ENCODE data around the gene RBKS. TPM values are rescaled to one million over a fixed set of nuclear protein-coding genes. Genes with fewer than 3 reads are reported as not detected.

RBKS gene
- total and polyA plus RNA-seq, 2 of the 13 experiments (the other 11 are each of a cell fraction or from before 2014, with no cell fraction given), result 7.7 to 8.3 TPM

- 65% methylated on average over 5 of the region's 5 CpGs for WGBS (ENCODE audit: low lambda C conversion rate)
- H3K9ac ChIP-seq (ENCODE audit: insufficient read depth, low read depth, low read length), result peak overlapping the region; percentile 87
- H2AFZ ChIP-seq (ENCODE audit: low read length), result no peak overlapping the region
- no TSS peak for BruUV-seq (replicated peaks)
- ChIA-PET CTCF (ENCODE audit: low intra/inter-chr PET ratio, low total read pairs) (no interaction called here), POLR2A (interaction anchor here (1.5 to 2.7 kb wide), 3 partner anchors 11 to 505 kb away, joined by 3 to 20 read pairs (median 5); no protein-coding TSS in a partner anchor)
- intact Hi-C loops (cut with micrococcal nuclease; ENCODE audit: unreplicated experiment) (loop anchor here (5.0 to 10.0 kb wide), 3 partner anchors 36 to 167 kb away; no protein-coding TSS in a partner anchor), in situ Hi-C loops (cut with HindIII; ENCODE audit: extremely low pct_ligation_motif_present, low pct_unique_long_range_greater_than_20kb) (no loop called here)
- TF ChIP-seq ZNF761 (CRISPR knock-in tag; conservative IDR thresholded peaks at IDR 0.05) (no peak), PRMT3 (CRISPR knock-in tag; IDR thresholded peaks at IDR 0.05; ENCODE audit: borderline replicate concordance, low read depth) (0 out of 2 replicates have a peak, but pooled peaks have one; percentile 13), RARA (CRISPR knock-in tag; IDR thresholded peaks at IDR 0.05) (peak; percentile 67)
- H4K20me1 ChIP-seq (ENCODE audit: insufficient read depth, low read length), result no peaks in the 10 kb centered on the region
- no peak for FAIRE-seq
- H3K36me3 ChIP-seq (replicated peaks in 1 of 2; ENCODE audit: control insufficient read depth in 1 of 2, insufficient read depth in 2 of 2, low read length in 2 of 2), result peaks cover 5 to 19% of the 10 kb centered on the region in 2 experiments
- no peak for ATAC-seq
- DNase-seq (ENCODE audit: low spot score), result peak; percentile 16
- peak overlapping the region; percentile 92 to 93 (median 93); a peak in 5 of 6 replicates for H3K4me3 ChIP-seq (replicated peaks in 1 of 3; ENCODE audit: insufficient read depth in 1 of 3, low read depth in 2 of 3, low read length in 3 of 3)
- H3K9me3 ChIP-seq (ENCODE audit: low read length), result no peaks in the 10 kb centered on the region
- H3K27ac ChIP-seq (ENCODE audit: extremely low read length, insufficient read depth, low read length), result peak overlapping the region; percentile 93
- no peaks in the 10 kb centered on the region; a peak in 1 of 5 replicates for H3K27me3 ChIP-seq (ENCODE audit: control insufficient read depth in 1 of 2, insufficient read depth in 2 of 2, low read length in 2 of 2)
- peaks cover 34% of the 10 kb centered on the region for H3K4me1 ChIP-seq (ENCODE audit: insufficient read depth, low read length)
- peak overlapping the region; percentile 85 for H3K4me2 ChIP-seq (ENCODE audit: low read depth, low read length)
- H3K79me2 ChIP-seq (ENCODE audit: insufficient read depth, low read length), result peaks cover 25% of the 10 kb centered on the region
These were observed 1.5 kb upstream of the RBKS start for GRCh38 chr2:27891673-27892105.

DNA sequence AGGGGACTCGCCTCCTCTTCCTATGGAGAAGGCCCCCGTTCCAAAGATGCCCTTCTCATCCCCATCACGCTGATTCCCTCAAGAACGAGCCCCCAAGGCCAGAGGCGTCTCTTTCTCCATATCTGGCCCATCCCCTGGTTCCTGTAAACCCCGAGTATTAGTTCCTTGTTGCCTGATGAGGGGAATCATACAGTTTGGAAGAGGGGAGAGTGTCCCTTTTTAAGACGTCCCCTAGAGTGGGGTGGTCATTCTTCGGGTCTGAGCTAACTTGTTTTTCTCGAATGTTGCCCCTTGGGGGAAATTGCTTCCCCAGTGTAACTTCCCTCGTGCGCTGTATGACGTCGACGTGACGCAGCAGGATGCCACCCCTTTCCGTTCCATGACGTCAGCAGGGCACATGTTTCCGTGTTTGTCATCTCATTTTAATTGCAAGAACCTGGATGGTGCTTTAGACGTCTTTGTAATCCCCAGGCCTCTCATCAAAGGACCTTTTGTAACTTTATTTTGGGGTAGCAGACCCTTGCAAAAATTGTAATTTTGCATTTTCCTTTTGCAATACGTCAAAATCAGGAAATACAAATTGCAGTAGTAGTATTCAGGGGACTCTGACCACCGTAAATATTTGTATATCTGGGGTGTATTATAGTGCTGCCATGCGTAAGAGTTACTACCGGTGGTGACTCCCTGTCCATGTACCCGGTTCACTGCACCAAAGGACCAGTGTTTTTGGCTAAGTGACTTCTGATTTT, 911 bp upstream of the RBKS start:
- in situ Hi-C loops (cut with HindIII; ENCODE audit: extremely low pct_ligation_motif_present, low pct_unique_long_range_greater_than_20kb) (no loop called here), intact Hi-C loops (cut with micrococcal nuclease; ENCODE audit: unreplicated experiment) (loop anchor here (1.0 to 10.0 kb wide), 4 partner anchors 36 to 501 kb away; partner anchors contain the start of gene FOSL2)
- BruUV-seq (replicated peaks), result TSS peak; percentile 83
- no peaks in the 10 kb centered on the region; a peak in 1 of 5 replicates for H3K27me3 ChIP-seq (ENCODE audit: control insufficient read depth in 1 of 2, insufficient read depth in 2 of 2, low read length in 2 of 2)
- H3K79me2 ChIP-seq (ENCODE audit: insufficient read depth, low read length), result peaks cover 25% of the 10 kb centered on the region
- peak overlapping the region; percentile 92 to 93 (median 93) for H3K4me3 ChIP-seq (replicated peaks in 1 of 3; ENCODE audit: insufficient read depth in 1 of 3, low read depth in 2 of 3, low read length in 3 of 3)
- peak; percentile 37 for DNase-seq (ENCODE audit: low spot score)
- ChIA-PET POLR2A (interaction anchor here (0.8 to 2.7 kb wide), 13 partner anchors 11 to 861 kb away, joined by 3 to 20 read pairs (median 4); partner anchors contain the start of gene PPP1CB), CTCF (ENCODE audit: low intra/inter-chr PET ratio, low total read pairs) (no interaction called here)
- WGBS (ENCODE audit: low lambda C conversion rate), result 7% methylated on average over 24 of the region's 24 CpGs
- no peaks in the 10 kb centered on the region for H4K20me1 ChIP-seq (ENCODE audit: insufficient read depth, low read length)
- H3K9ac ChIP-seq (ENCODE audit: insufficient read depth, low read depth, low read length), result peak overlapping the region; percentile 87
- no peak for ATAC-seq
- H3K36me3 ChIP-seq (replicated peaks in 1 of 2; ENCODE audit: control insufficient read depth in 1 of 2, insufficient read depth in 2 of 2, low read length in 2 of 2), result peaks cover 2 to 13% of the 10 kb centered on the region in 2 experiments
- peak overlapping the region; percentile 93 for H3K27ac ChIP-seq (ENCODE audit: extremely low read length, insufficient read depth, low read length)
- H3K9me3 ChIP-seq (ENCODE audit: low read length), result no peaks in the 10 kb centered on the region
- peak overlapping the region; percentile 81 for H2AFZ ChIP-seq (ENCODE audit: low read length)
- H3K4me2 ChIP-seq (ENCODE audit: low read depth, low read length), result peak overlapping the region; percentile 85
- peaks cover 34% of the 10 kb centered on the region for H3K4me1 ChIP-seq (ENCODE audit: insufficient read depth, low read length)
- no peak for FAIRE-seq
- no peak for TF ChIP-seq KDM5B (CRISPR knock-in tag; IDR thresholded peaks at IDR 0.05; ENCODE audit: borderline replicate concordance)
- no peak; the same call in none of the 2 replicates for TF ChIP-seq ZNF543 (CRISPR knock-in tag; IDR thresholded peaks at IDR 0.05)
- no peak; the same call in 1 of the 2 replicates for TF ChIP-seq FOXA3 (CRISPR knock-in tag; IDR thresholded peaks at IDR 0.05)
- TF ChIP-seq, protein P1, sequence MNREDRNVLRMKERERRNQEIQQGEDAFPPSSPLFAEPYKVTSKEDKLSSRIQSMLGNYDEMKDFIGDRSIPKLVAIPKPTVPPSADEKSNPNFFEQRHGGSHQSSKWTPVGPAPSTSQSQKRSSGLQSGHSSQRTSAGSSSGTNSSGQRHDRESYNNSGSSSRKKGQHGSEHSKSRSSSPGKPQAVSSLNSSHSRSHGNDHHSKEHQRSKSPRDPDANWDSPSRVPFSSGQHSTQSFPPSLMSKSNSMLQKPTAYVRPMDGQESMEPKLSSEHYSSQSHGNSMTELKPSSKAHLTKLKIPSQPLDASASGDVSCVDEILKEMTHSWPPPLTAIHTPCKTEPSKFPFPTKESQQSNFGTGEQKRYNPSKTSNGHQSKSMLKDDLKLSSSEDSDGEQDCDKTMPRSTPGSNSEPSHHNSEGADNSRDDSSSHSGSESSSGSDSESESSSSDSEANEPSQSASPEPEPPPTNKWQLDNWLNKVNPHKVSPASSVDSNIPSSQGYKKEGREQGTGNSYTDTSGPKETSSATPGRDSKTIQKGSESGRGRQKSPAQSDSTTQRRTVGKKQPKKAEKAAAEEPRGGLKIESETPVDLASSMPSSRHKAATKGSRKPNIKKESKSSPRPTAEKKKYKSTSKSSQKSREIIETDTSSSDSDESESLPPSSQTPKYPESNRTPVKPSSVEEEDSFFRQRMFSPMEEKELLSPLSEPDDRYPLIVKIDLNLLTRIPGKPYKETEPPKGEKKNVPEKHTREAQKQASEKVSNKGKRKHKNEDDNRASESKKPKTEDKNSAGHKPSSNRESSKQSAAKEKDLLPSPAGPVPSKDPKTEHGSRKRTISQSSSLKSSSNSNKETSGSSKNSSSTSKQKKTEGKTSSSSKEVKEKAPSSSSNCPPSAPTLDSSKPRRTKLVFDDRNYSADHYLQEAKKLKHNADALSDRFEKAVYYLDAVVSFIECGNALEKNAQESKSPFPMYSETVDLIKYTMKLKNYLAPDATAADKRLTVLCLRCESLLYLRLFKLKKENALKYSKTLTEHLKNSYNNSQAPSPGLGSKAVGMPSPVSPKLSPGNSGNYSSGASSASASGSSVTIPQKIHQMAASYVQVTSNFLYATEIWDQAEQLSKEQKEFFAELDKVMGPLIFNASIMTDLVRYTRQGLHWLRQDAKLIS (CRISPR knock-in tag; IDR thresholded peaks at IDR 0.05), result no peak
- peak; percentile 67 for TF ChIP-seq ZNF605 (CRISPR knock-in tag; IDR thresholded peaks at IDR 0.05)
- TF ChIP-seq SMC3 (IDR thresholded peaks at IDR 0.05; ENCODE audit: low read length), result no peak
- TF ChIP-seq, protein P2, sequence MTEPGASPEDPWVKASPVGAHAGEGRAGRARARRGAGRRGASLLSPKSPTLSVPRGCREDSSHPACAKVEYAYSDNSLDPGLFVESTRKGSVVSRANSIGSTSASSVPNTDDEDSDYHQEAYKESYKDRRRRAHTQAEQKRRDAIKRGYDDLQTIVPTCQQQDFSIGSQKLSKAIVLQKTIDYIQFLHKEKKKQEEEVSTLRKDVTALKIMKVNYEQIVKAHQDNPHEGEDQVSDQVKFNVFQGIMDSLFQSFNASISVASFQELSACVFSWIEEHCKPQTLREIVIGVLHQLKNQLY (CRISPR knock-in tag; IDR thresholded peaks at IDR 0.05), result no peak
- TF ChIP-seq, protein P3, sequence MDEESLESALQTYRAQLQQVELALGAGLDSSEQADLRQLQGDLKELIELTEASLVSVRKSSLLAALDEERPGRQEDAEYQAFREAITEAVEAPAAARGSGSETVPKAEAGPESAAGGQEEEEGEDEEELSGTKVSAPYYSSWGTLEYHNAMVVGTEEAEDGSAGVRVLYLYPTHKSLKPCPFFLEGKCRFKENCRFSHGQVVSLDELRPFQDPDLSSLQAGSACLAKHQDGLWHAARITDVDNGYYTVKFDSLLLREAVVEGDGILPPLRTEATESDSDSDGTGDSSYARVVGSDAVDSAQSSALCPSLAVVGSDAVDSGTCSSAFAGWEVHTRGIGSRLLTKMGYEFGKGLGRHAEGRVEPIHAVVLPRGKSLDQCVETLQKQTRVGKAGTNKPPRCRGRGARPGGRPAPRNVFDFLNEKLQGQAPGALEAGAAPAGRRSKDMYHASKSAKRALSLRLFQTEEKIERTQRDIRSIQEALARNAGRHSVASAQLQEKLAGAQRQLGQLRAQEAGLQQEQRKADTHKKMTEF (CRISPR knock-in tag; IDR thresholded peaks at IDR 0.05), result no peak

Measured in HepG2 (cell line).